ENCODE measurements around the gene HOXD11. TPM values are rescaled to one million over a fixed set of nuclear protein-coding genes. Genes with fewer than 3 reads are reported as not detected.

HOXD11 gene
- total RNA-seq, 1 experiment from 2014 or later, result not detected

DNA sequence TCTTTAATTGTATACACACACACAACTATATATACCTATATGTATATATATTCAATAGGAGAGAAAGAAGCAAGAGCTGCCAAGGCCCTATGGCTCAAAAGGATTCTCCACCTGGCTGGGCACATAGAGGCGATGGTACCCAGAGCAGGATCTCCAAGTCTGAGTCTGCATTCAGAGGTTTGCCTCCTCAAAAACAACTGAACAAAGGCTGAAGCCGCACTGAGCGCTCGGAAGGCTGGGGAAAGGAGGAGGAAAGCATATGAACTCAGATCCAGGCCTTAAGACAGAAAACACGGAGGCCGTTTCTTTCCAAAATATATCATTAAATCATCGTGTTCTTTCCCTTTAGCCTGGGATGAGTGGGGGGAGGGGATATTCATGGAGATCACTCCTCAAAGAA is 3.9 kb upstream of the HOXD11 start:
- no peak overlapping the region for H3K27ac Mint-ChIP-seq (ENCODE audit: unreplicated experiment)
- no peak for DNase-seq
- H3K27me3 Mint-ChIP-seq (ENCODE audit: unreplicated experiment), result peaks cover 26% of the 10 kb centered on the region
- intact Hi-C loops (cut with micrococcal nuclease; ENCODE audit: unreplicated experiment), result no loop called here
- no peak overlapping the region for H3K4me3 Mint-ChIP-seq (ENCODE audit: low read depth, unreplicated experiment)
- no peaks in the 10 kb centered on the region for H3K9me3 Mint-ChIP-seq (ENCODE audit: low read depth, unreplicated experiment)
- TF ChIP-seq, protein P1, sequence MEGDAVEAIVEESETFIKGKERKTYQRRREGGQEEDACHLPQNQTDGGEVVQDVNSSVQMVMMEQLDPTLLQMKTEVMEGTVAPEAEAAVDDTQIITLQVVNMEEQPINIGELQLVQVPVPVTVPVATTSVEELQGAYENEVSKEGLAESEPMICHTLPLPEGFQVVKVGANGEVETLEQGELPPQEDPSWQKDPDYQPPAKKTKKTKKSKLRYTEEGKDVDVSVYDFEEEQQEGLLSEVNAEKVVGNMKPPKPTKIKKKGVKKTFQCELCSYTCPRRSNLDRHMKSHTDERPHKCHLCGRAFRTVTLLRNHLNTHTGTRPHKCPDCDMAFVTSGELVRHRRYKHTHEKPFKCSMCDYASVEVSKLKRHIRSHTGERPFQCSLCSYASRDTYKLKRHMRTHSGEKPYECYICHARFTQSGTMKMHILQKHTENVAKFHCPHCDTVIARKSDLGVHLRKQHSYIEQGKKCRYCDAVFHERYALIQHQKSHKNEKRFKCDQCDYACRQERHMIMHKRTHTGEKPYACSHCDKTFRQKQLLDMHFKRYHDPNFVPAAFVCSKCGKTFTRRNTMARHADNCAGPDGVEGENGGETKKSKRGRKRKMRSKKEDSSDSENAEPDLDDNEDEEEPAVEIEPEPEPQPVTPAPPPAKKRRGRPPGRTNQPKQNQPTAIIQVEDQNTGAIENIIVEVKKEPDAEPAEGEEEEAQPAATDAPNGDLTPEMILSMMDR (IDR thresholded peaks at IDR 0.05; ENCODE audit: unreplicated experiment), result no peak
- peaks cover 10% of the 10 kb centered on the region for H3K4me1 Mint-ChIP-seq (ENCODE audit: low read depth, unreplicated experiment)
- CTCF ChIA-PET, result no interaction called here
- BruUV-seq (replicated peaks), result no TSS peak
- H3K36me3 Mint-ChIP-seq (ENCODE audit: insufficient read depth, unreplicated experiment), result no peaks in the 10 kb centered on the region

DNA sequence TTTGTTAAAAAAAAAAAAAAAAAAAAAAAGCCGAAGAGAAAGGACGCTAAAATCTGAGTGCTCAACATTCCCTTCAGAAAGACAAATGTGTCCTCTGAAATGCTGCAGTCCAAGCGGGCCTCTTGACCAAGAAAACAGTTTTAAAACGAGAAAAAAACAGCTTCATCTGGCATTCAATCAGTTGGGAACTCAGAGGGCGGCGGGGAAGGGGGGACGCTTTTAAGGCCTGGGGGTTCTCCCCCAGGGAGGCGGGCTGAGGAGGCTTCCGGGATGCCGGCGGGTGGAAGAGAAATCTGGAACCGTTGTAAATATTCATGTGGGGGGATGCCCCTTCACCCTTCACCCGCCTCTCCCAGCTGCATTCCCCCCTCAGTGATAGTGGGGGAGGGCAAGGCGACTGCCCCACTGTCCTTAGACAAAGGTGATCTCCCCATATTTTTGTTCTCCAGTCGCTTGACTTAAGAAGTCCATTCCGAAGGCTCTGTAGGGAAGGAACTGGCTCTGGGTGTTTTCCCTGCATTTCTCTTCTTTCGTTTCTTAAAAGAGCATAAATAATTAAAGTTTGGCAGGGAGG is 3.3 kb upstream of the HOXD11 start:
- Mint-ChIP-seq H3K36me3 (ENCODE audit: insufficient read depth, unreplicated experiment) (no peaks in the 10 kb centered on the region), H3K9me3 (ENCODE audit: low read depth, unreplicated experiment) (no peaks in the 10 kb centered on the region), H3K27me3 (ENCODE audit: unreplicated experiment) (peaks cover 30% of the 10 kb centered on the region), H3K4me3 (ENCODE audit: low read depth, unreplicated experiment) (no peak overlapping the region), H3K4me1 (ENCODE audit: low read depth, unreplicated experiment) (peaks cover 9% of the 10 kb centered on the region), H3K27ac (ENCODE audit: unreplicated experiment) (no peak overlapping the region)
- intact Hi-C loops (cut with micrococcal nuclease; ENCODE audit: unreplicated experiment), result no loop called here
- TF ChIP-seq, protein P1 (IDR thresholded peaks at IDR 0.05; ENCODE audit: unreplicated experiment), result no peak
- CTCF ChIA-PET, result no interaction called here
- no peak for DNase-seq
- BruUV-seq (replicated peaks), result no TSS peak

DNA sequence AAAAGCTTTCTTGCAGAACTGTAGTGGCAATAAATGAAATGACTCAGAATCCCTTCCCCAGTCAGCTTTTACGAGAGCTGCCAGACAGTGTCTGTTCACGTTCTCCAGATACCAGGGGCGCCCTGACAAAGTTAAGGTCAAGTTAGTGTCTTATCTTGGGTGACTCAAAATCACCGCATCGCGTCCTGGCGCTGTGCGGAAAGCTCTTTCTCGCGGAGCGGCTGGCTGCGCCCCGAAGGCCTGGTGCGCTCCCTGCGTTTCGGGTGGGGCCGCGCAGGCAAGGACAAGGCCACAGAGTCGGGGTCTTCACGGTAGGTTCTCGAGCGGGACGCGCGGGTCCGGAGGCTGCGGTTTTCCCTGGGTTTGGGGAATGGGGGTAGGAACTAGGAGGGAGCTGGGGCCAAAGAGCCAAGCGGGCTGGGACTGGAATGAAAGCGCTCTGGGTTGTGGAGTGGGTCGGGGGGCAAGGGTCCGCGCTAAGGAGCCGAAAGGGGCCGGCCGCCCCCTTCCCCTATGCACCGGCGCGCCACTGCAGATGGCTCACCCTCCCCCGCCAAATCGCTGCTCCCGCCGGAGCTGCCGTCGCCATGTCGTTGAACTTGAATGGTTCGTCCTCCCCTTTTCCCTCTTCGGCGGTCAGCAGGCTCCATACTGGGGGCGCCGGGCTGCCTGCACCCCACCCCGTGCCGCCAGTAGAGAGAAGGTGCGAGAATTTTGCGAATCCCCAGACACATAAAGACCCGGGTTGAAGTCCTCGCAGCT is 2.6 kb upstream of the HOXD11 start:
- Mint-ChIP-seq H3K36me3 (ENCODE audit: insufficient read depth, unreplicated experiment) (no peaks in the 10 kb centered on the region), H3K4me3 (ENCODE audit: low read depth, unreplicated experiment) (no peak overlapping the region), H3K27me3 (ENCODE audit: unreplicated experiment) (peaks cover 37% of the 10 kb centered on the region), H3K9me3 (ENCODE audit: low read depth, unreplicated experiment) (no peaks in the 10 kb centered on the region), H3K27ac (ENCODE audit: unreplicated experiment) (no peak overlapping the region), H3K4me1 (ENCODE audit: low read depth, unreplicated experiment) (peaks cover 9% of the 10 kb centered on the region)
- CTCF ChIA-PET, result no interaction called here
- intact Hi-C loops (cut with micrococcal nuclease; ENCODE audit: unreplicated experiment), result no loop called here
- DNase-seq, result no peak
- BruUV-seq (replicated peaks), result no TSS peak
- TF ChIP-seq, protein P1 (IDR thresholded peaks at IDR 0.05; ENCODE audit: unreplicated experiment), result no peak

DNA sequence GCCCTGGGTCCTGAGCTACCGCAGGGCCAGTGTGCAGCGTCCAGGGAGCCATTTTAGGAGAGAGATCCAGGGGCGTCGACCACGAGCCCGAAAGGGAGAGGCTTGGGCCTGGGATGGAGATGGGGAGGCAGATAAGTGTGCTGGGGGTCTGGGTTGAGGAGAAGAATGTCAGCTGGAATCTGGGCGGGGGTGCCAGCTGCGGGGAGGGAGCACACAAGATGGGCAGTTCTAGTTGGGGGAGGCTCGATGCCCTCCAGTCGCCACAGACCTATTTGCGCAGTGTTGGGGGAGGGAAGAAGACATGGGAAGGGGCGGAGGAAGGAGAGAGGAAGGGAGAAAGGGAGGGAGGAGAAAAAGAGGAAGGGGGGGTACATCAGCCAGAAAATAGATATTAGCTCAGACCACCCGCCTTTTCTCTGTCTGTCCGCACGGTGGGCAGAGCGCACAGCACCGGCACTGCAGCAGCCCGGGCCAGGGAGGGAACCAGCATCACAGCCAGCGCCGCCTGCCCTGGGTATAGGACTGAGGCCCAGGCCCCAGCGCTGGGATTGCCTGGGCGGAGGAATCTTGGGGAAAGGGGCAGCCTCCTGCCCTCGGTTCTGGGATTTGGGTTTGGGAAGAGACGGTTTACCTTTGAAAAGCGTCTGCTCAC is 1.9 kb upstream of the HOXD11 start:
- CTCF ChIA-PET, result no interaction called here
- intact Hi-C loops (cut with micrococcal nuclease; ENCODE audit: unreplicated experiment), result no loop called here
- Mint-ChIP-seq H3K4me1 (ENCODE audit: low read depth, unreplicated experiment) (peaks cover 9% of the 10 kb centered on the region), H3K4me3 (ENCODE audit: low read depth, unreplicated experiment) (no peak overlapping the region), H3K36me3 (ENCODE audit: insufficient read depth, unreplicated experiment) (no peaks in the 10 kb centered on the region), H3K27me3 (ENCODE audit: unreplicated experiment) (peaks cover 41% of the 10 kb centered on the region), H3K9me3 (ENCODE audit: low read depth, unreplicated experiment) (no peaks in the 10 kb centered on the region), H3K27ac (ENCODE audit: unreplicated experiment) (no peak overlapping the region)
- no peak for DNase-seq
- no TSS peak for BruUV-seq (replicated peaks)
- TF ChIP-seq, protein P1 (IDR thresholded peaks at IDR 0.05; ENCODE audit: unreplicated experiment), result no peak
